PC-9 (cell line): ENCODE measurements around the gene PBX2. TPM values are rescaled to one million over a fixed set of nuclear protein-coding genes. Genes with fewer than 3 reads are reported as not detected.
"Not testable (repeated sequence)": the region's sequence is repeated elsewhere in the genome, so short reads cannot be mapped to it uniquely, and the experiment has no call there.

ENCODE experiments used
- BruUV-seq: library from RNA; stranded (reverse); fragments of 400-500 nt; replicated peaks from 2 replicates; lab custom pipeline; 2021; lab: Mats Ljungman, UMichigan
- CTCF ChIA-PET: fragments of 300-600 bp; sonication (Branson Sonifier 250); formaldehyde crosslinking; loops from one replicate; lab custom pipeline; 2022; ENCODE audit warnings: antibody characterized with exemption; lab: Charles Lee
- POLR2A ChIA-PET: fragments of 300-600 bp; sonication (Branson Sonifier 250); formaldehyde crosslinking; loops from one replicate; lab custom pipeline; 2022; ENCODE audit warnings: antibody characterized with exemption; ENCODE audit not compliant: unreplicated experiment; lab: Charles Lee
- DNase-seq, 2 experiments: peaks; one replicate each; pipeline versions ENCODE4 v3.0.0 to v3.0.0-alpha.2; 2015 to 2022; ENCODE audit warnings: mixed read lengths in 1 of 2
- H2AFZ ChIP-seq: fragments of 200-600 bp; sonication (generic); 2 replicates; pipeline ENCODE4 v1.8.1; 2017; ENCODE audit warnings: antibody characterized with exemption
- H3F3A ChIP-seq: fragments of 200-600 bp; sonication (generic); 2 replicates; pipeline ENCODE4 v1.8.1; 2017; ENCODE audit warnings: antibody characterized with exemption, mild to moderate bottlenecking, low read depth; ENCODE audit not compliant: insufficient read depth
- H3K27ac ChIP-seq: fragments of 200-600 bp; sonication (generic); 2 replicates; pipeline ENCODE4 v1.6.1; 2016; ENCODE audit warnings: mixed run types
- H3K27me3 ChIP-seq: fragments of 200-600 bp; sonication (generic); 2 replicates; pipeline ENCODE4 v1.6.1; 2016; ENCODE audit warnings: low read depth, mixed run types; ENCODE audit not compliant: insufficient read depth
- H3K36me3 ChIP-seq: fragments of 200-600 bp; sonication (generic); 2 replicates; pipeline ENCODE4 v1.6.1; 2016; ENCODE audit warnings: low read depth, mixed run types
- H3K4me1 ChIP-seq: fragments of 200-600 bp; sonication (generic); replicated peaks from 2 replicates; pipeline ENCODE4 v1.6.1; 2016; ENCODE audit warnings: mixed run types; ENCODE audit not compliant: insufficient read depth
- H3K4me2 ChIP-seq: fragments of 200-600 bp; sonication (generic); 2 replicates; pipeline ENCODE4 v1.6.1; 2017; ENCODE audit warnings: mixed run types
- H3K4me3 ChIP-seq: fragments of 200-600 bp; sonication (generic); 2 replicates; pipeline ENCODE4 v1.6.1; 2016; ENCODE audit warnings: mixed run types
- H3K79me2 ChIP-seq: fragments of 200-600 bp; sonication (generic); 2 replicates; pipeline ENCODE4 v1.6.1; 2017; ENCODE audit warnings: low read depth, mixed run types
- H3K9me2 ChIP-seq: fragments of 200-600 bp; sonication (generic); 2 replicates; pipeline ENCODE4 v1.8.1; 2017; ENCODE audit warnings: mild to moderate bottlenecking; ENCODE audit not compliant: insufficient read depth
- H3K9me3 ChIP-seq: fragments of 200-600 bp; sonication (generic); 2 replicates; pipeline ENCODE4 v1.8.1; 2016; ENCODE audit warnings: low read depth; ENCODE audit not compliant: insufficient read depth
- H4K20me1 ChIP-seq: fragments of 200-600 bp; sonication (generic); 2 replicates; pipeline ENCODE4 v1.8.1; 2017; ENCODE audit not compliant: insufficient read depth
- EZH2 ChIP-seq: fragments of 200-600 bp; sonication (generic); IDR thresholded peaks from 2 replicates; pipeline ENCODE4 v1.8.0; 2017; ENCODE audit warnings: antibody characterized with exemption, low read depth
- intact Hi-C: fragments of 100-400 bp; cut with micrococcal nuclease; formaldehyde crosslinking; loops from one replicate; pipeline ENCODE4 v1.10.0; 2022; ENCODE audit not compliant: unreplicated experiment
- total RNA-seq: library from RNA; stranded (reverse); gene quantifications from 2 replicates; pipeline ENCODE4 v1.2.3, GENCODE V29; 2021
- TF ChIP-seq, protein P1 (sequence below): fragments of 200-600 bp; sonication (generic); conservative IDR thresholded peaks from 2 replicates; pipeline ENCODE4 v1.6.1; 2017; ENCODE audit warnings: mixed run types, antibody characterized with exemption, mild to moderate bottlenecking, moderate library complexity

PBX2 gene
- total RNA-seq, 1 experiment from 2014 or later, result 89.3 TPM

GRCh38 chr6:32189069-32189741, 797 bp downstream of the PBX2 start:
- Histone ChIP-seq H3K4me2 (peak overlapping the region; percentile 95), H3K27ac (peak overlapping the region; percentile 26; the same call in 1 of the 2 replicates), H4K20me1 (no peaks in the 10 kb centered on the region), H3K9me2 (no peaks in the 10 kb centered on the region), H3K79me2 (peaks cover 18% of the 10 kb centered on the region), H2AFZ (no peak overlapping the region), H3F3A (peaks cover 9% of the 10 kb centered on the region; the same call in 1 of the 2 replicates), H3K4me3 (peak overlapping the region; percentile 85), H3K4me1 (peaks cover 14% of the 10 kb centered on the region), H3K36me3 (peaks cover 10% of the 10 kb centered on the region), H3K9me3 (no peaks in the 10 kb centered on the region), H3K27me3 (no peaks in the 10 kb centered on the region)
- TF ChIP-seq, protein P1, sequence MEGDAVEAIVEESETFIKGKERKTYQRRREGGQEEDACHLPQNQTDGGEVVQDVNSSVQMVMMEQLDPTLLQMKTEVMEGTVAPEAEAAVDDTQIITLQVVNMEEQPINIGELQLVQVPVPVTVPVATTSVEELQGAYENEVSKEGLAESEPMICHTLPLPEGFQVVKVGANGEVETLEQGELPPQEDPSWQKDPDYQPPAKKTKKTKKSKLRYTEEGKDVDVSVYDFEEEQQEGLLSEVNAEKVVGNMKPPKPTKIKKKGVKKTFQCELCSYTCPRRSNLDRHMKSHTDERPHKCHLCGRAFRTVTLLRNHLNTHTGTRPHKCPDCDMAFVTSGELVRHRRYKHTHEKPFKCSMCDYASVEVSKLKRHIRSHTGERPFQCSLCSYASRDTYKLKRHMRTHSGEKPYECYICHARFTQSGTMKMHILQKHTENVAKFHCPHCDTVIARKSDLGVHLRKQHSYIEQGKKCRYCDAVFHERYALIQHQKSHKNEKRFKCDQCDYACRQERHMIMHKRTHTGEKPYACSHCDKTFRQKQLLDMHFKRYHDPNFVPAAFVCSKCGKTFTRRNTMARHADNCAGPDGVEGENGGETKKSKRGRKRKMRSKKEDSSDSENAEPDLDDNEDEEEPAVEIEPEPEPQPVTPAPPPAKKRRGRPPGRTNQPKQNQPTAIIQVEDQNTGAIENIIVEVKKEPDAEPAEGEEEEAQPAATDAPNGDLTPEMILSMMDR, result no peak
- no peak for TF ChIP-seq EZH2
- no peak for DNase-seq
- intact Hi-C loops, result no loop called here
- TSS peak; percentile 26 for BruUV-seq
- POLR2A ChIA-PET, result no interaction called here
- CTCF ChIA-PET, result no interaction called here

DNA sequence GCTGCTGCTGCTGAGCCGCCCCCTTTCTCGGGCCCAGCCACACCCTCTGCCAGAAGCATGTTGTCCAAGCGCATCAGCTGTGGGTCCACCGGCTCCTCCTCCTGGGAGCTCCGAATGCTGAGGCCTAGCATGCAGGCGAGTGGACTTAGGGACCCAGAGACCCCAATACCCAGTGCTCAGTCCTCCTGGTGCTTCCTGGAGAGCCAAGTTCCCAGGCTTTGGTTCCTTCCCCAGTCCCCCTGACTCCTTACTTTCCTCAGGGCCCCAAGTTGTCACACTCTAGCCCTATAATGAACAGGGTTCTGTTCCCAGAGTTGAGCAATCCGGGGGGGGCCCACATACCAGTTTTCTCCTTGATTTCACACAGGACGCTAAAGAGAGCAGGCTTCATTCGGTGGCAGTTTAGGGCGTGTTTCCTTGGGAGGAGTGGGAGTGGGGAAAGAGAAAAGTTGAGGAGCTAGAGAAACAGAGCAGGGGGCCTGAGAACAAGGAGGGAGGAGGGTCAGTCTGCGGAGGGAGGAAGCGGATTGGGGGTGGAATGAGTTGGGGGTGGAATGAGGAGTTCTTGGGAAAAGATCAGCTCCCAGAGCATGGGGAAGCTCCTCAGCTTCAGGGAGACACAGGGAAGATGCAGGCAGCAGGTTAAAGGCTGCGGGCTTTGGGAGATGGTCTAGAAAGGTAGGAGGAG, 1.5 kb downstream of the PBX2 start:
- intact Hi-C loops, result no loop called here
- H3K27ac ChIP-seq, result no peak overlapping the region
- H3K9me3 ChIP-seq, result no peaks in the 10 kb centered on the region
- H3K36me3 ChIP-seq, result peaks cover 10% of the 10 kb centered on the region
- H3F3A ChIP-seq, result peaks cover 10% of the 10 kb centered on the region; the same call in 1 of the 2 replicates
- BruUV-seq, result no TSS peak
- no peaks in the 10 kb centered on the region for H3K9me2 ChIP-seq
- ChIA-PET CTCF (interaction anchor here (0.6 kb wide), 1 partner anchor 1621 kb away, joined by 7 read pairs; no protein-coding TSS in a partner anchor), POLR2A (interaction anchor here (0.5 kb wide), 1 partner anchor 44 kb away, joined by 3 read pairs; no protein-coding TSS in a partner anchor)
- H3K4me2 ChIP-seq, result peak overlapping the region; percentile 95
- H4K20me1 ChIP-seq, result no peaks in the 10 kb centered on the region
- TF ChIP-seq EZH2, result no peak
- TF ChIP-seq, protein P1, result no peak
- no peaks in the 10 kb centered on the region for H3K27me3 ChIP-seq
- peak overlapping the region; percentile 85 for H3K4me3 ChIP-seq
- H3K79me2 ChIP-seq, result peaks cover 18% of the 10 kb centered on the region
- no peak overlapping the region for H2AFZ ChIP-seq
- DNase-seq, result no peak
- H3K4me1 ChIP-seq, result peaks cover 14% of the 10 kb centered on the region

DNA sequence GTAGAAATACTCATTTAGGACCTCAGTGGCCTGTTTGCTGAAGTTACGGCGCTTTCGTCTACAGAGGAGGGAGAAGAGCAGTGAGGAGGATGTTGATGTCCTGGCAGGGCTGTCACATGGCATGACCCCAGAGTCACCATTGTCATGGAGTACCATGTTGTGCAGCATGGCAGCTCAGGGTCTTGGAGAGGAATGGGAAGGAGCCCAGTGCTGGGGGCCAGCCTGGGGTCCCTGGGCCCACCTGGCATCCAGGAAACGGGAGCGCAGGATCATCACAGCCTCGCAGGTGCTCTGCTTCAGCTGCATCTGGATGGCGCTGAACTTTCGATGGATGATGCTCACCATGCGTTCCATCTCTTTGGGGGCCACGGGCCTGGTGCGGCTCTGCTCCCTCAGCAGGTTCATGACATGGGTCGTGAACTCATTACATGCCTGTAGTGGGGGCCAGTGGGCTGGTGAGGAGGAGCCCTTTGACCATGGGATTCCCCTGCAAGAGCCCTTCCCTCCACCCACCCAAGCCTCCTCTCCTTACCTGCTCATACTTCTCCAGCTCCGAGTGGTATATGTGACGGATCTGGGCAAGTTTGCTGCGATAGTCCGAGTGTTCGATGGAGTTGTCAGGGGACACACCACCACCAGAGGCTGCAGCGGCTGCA, 2.1 kb downstream of the PBX2 start:
- Histone ChIP-seq H3F3A (peaks cover 14% of the 10 kb centered on the region; the same call in 1 of the 2 replicates), H3K79me2 (peaks cover 18% of the 10 kb centered on the region), H3K4me2 (peak overlapping the region; percentile 95; the same call in 1 of the 2 replicates), H3K4me1 (peaks cover 13% of the 10 kb centered on the region)
- DNase-seq, BruUV-seq, intact Hi-C loops, H3K9me3 ChIP-seq, H3K9me2 ChIP-seq, POLR2A ChIA-PET, H3K27me3 ChIP-seq, H3K27ac ChIP-seq, H2AFZ ChIP-seq, H3K4me3 ChIP-seq, H3K36me3 ChIP-seq, H4K20me1 ChIP-seq: not testable (repeated sequence)
- CTCF ChIA-PET, result interaction anchor here (0.6 kb wide), 1 partner anchor 1621 kb away, joined by 7 read pairs; no protein-coding TSS in a partner anchor
